ENCODE data around the gene RTN4.

Gene RTN4

GRCh38 chr2:54969940-54970338 is 80.3 kb downstream of the RTN4 start:
- Histone ChIP-seq H3K27me3 (no peaks in the 10 kb centered on the region), H3K9me3 (no peaks in the 10 kb centered on the region), H3K36me3 (peaks cover 0 to 43% (median 18%) of the 10 kb centered on the region in 3 donors), H3K4me1 (peaks cover 0 to 30% (median 17%) of the 10 kb centered on the region in 4 donors), H3K4me3 (no peak overlapping the region), H3K27ac (no peak overlapping the region)
- no peak for TF ChIP-seq CTCF (IDR thresholded peaks at IDR 0.05)
- DNase-seq = no peak
- intact Hi-C loops (cut with DNase I; ENCODE audit: low total_unique reads) = no loop called here

- H3K4me1 ChIP-seq = peaks cover 0 to 25% (median 15%) of the 10 kb centered on the region in 4 donors
- intact Hi-C loops (cut with DNase I; ENCODE audit: low total_unique reads) = no loop called here
These were observed 80.8 kb downstream of the RTN4 start for GRCh38 chr2:54969295-54969939.

GRCh38 chr2:54968561-54969218 is 81.6 kb downstream of the RTN4 start:
- intact Hi-C loops (cut with DNase I; ENCODE audit: low total_unique reads) = no loop called here
- Histone ChIP-seq H3K4me1 (peaks cover 0 to 19% (median 13%) of the 10 kb centered on the region in 4 donors), H3K4me3 (no peak overlapping the region), H3K27ac (no peak overlapping the region), H3K27me3 (no peaks in the 10 kb centered on the region), H3K36me3 (peaks cover 0 to 43% (median 18%) of the 10 kb centered on the region in 3 donors), H3K9me3 (no peaks in the 10 kb centered on the region)
- DNase-seq = no peak
- TF ChIP-seq CTCF (IDR thresholded peaks at IDR 0.05) = no peak

More at GRCh38 chr2:54969295-54969939, 80.8 kb downstream of the RTN4 start:
- H3K27me3 ChIP-seq = no peaks in the 10 kb centered on the region
- no peak for DNase-seq
- TF ChIP-seq CTCF (IDR thresholded peaks at IDR 0.05) = no peak
- no peak overlapping the region for H3K4me3 ChIP-seq
- H3K9me3 ChIP-seq = no peaks in the 10 kb centered on the region
- no peak overlapping the region for H3K27ac ChIP-seq
- H3K36me3 ChIP-seq = peaks cover 0 to 43% (median 18%) of the 10 kb centered on the region in 3 donors

DNA sequence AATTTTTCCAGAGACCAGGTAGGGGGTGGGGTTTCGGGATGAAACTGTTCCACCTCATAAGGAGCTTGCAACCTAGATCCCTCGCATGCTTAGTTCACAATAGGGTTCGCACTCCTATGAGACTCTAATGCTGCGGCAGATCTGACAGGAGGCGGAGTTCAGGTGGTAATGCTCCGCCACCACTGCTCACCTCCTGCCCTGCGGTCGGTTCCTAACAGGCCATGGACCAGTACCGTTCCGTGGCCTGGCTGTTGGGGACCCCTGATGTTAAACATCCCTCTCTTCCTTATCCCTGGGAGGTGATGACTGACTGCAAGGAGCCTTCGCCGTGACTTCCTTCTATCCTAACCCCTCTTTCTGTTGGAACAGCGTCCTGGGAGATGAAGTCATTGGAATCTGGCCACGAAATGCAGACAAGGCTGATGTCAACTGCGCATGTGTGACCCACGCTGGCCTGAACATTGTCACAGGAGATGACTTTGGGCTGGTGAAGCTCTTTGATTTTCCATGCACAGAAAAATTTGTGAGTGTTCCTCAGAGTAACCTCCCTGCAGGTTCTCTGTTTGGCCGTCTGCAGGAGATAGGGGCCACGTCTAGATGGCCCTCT is 82.4 kb downstream of the RTN4 start:
- DNase-seq = no peak
- H3K9me3 ChIP-seq = no peaks in the 10 kb centered on the region
- H3K36me3 ChIP-seq = peaks cover 0 to 36% (median 18%) of the 10 kb centered on the region in 3 donors
- TF ChIP-seq CTCF (IDR thresholded peaks at IDR 0.05) = no peak
- peaks cover 0 to 15% (median 8%) of the 10 kb centered on the region in 4 donors for H3K4me1 ChIP-seq
- H3K27ac ChIP-seq = no peak overlapping the region
- intact Hi-C loops (cut with DNase I; ENCODE audit: low total_unique reads) = no loop called here
- H3K27me3 ChIP-seq = no peaks in the 10 kb centered on the region
- H3K4me3 ChIP-seq = no peak overlapping the region

DNA sequence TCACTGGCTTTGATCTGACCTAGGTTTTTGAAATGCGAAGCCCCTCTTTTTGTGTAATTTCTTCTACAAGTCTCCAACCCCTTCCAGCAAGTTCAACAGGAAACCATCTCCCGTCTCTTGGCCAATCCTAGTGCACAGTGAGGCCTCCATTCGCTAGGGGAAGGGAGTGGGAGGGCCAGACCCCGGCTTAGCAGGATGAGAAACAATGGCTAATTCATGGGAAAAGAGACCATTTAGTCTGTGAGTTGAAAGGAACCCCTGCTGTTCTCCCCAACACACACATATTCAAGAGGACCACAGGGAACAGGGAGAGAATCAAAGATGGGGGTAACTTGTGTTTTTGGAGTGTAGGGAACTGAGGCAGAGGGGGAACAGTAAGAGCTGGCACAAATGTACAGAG is 83.0 kb downstream of the RTN4 start:
- no peak for DNase-seq
- Histone ChIP-seq H3K36me3 (peaks cover 0 to 34% (median 18%) of the 10 kb centered on the region in 3 donors), H3K9me3 (no peaks in the 10 kb centered on the region), H3K4me3 (no peak overlapping the region), H3K27ac (no peak overlapping the region), H3K27me3 (no peaks in the 10 kb centered on the region), H3K4me1 (peaks cover 0 to 15% (median 3%) of the 10 kb centered on the region in 4 donors)
- intact Hi-C loops (cut with DNase I; ENCODE audit: low total_unique reads) = no loop called here
- TF ChIP-seq CTCF (IDR thresholded peaks at IDR 0.05) = no peak

Measured in tibial artery (tissue), 4 donors.